RWPE1 (cell line): Measurements from ENCODE around the gene GP9.
A peak's percentile ranks its signal among the peaks of the same experiment; 100 is the strongest.

Source experiments
- CTCF ChIA-PET: fragments of 350-600 bp; sonication (Branson Sonifier 250); formaldehyde crosslinking; extraction: SDS; loops from one replicate; lab custom pipeline; 2021; lab: Yijun Ruan, JAX
- POLR2A ChIA-PET: fragments of 400-600 bp; formaldehyde crosslinking; extraction: SDS; loops from one replicate; lab custom pipeline; 2020; ENCODE audit warnings: antibody characterized with exemption; ENCODE audit not compliant: low non-redundant PET; lab: Yijun Ruan, JAX
- DNase-seq: peaks from one replicate; pipeline ENCODE4 v3.0.0; 2012; ENCODE audit warnings: low spot score
- H3K27ac ChIP-seq: fragments of 450-650 bp; 2 replicates; pipeline ENCODE4 v1.5.1; 2017
- TF ChIP-seq, protein P1 (sequence below): fragments of 450-650 bp; conservative IDR thresholded peaks from 2 replicates; pipeline ENCODE4 v1.5.1; 2017; ENCODE audit warnings: low read depth, mild to moderate bottlenecking

GP9 gene

DNA sequence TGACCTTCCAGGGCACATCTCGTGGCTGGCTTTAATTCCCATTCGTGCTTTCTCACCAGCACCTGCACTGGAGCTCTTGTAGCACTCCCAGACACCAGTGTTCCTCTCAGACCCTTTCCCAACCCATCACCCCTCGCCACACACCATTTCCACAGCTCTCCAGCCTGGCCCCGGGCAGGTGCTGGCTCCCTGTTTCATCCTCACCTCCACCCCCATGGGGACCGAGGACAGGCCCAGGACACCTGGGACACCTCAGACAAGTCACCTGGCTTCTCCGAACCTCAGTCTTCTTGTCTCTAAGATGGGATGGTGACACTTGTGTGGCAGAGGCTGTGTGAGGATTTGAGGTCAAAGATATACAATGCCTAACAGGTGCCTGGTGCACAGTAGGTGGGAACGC lies 27.4 kb upstream of the GP9 start:
- TF ChIP-seq, protein P1, sequence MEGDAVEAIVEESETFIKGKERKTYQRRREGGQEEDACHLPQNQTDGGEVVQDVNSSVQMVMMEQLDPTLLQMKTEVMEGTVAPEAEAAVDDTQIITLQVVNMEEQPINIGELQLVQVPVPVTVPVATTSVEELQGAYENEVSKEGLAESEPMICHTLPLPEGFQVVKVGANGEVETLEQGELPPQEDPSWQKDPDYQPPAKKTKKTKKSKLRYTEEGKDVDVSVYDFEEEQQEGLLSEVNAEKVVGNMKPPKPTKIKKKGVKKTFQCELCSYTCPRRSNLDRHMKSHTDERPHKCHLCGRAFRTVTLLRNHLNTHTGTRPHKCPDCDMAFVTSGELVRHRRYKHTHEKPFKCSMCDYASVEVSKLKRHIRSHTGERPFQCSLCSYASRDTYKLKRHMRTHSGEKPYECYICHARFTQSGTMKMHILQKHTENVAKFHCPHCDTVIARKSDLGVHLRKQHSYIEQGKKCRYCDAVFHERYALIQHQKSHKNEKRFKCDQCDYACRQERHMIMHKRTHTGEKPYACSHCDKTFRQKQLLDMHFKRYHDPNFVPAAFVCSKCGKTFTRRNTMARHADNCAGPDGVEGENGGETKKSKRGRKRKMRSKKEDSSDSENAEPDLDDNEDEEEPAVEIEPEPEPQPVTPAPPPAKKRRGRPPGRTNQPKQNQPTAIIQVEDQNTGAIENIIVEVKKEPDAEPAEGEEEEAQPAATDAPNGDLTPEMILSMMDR = no peak
- H3K27ac ChIP-seq = no peak overlapping the region
- POLR2A ChIA-PET = no interaction called here
- DNase-seq = no peak
- CTCF ChIA-PET = interaction anchor here (0.6 kb wide), 1 partner anchor 278 kb away, joined by 3 read pairs; no protein-coding TSS in a partner anchor

DNA sequence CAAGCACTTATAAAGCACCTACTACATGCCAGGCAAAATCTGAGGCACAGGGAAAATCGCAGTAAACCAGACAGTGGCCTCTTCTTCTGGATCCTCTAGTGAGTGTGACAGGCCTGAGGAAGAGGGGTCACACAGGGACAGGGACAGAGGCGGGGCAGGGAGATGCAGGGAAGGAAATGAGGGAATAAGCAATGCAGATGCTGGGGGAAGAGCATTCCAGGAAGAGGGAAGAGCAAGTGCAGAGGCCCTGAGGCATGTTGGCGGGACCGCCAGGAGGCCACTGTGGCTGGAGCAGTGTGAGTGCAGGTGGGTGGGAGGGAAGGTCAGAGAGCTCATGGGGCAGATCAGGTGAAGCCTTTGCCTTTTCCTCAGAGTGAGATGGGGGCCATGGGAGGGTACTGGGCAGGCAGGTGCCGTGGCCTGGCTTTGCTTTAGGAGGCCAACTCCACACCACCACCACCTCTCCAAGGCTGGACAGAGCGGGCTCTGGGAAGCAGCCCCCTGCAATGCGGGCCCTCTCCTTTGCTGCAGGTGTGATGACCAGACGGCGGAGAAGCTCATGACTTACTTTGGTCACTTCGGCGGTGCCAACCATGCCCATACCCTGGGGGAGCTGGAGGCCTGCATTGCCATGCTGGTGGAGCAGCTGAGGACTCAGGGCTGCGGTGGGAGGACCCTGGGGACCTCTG lies 26.8 kb upstream of the GP9 start:
- no peak overlapping the region for H3K27ac ChIP-seq
- POLR2A ChIA-PET = no interaction called here
- no peak for DNase-seq
- CTCF ChIA-PET = interaction anchor here (0.6 kb wide), 2 partner anchors 64 to 277 kb away, joined by 3 read pairs; no protein-coding TSS in a partner anchor
- TF ChIP-seq, protein P1 = no peak

DNA sequence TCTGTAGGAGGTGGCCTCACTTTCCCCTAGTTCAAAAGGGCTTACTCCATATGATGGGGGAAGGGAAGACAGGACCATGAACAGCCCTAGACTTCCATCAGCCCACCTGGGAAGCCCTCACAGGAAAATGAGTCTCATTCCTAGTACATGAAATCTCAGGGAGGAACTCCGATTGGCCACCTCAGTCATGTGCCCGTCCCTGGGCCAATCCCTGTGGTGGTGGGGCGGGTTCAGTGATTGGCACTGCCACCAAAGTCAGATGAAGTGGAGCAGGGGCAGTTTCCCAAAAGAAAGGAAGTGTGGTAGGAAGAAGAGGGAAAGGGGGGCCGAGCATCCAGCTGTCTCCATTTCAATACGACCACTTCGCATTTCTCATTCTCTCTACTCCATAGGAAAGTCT lies 25.9 kb upstream of the GP9 start:
- TF ChIP-seq, protein P1 = no peak
- POLR2A ChIA-PET = no interaction called here
- no peak overlapping the region for H3K27ac ChIP-seq
- DNase-seq = peak; percentile 28
- CTCF ChIA-PET = interaction anchor here (0.6 to 1.1 kb wide), 2 partner anchors 25 to 64 kb away, joined by 3 read pairs; no protein-coding TSS in a partner anchor

DNA sequence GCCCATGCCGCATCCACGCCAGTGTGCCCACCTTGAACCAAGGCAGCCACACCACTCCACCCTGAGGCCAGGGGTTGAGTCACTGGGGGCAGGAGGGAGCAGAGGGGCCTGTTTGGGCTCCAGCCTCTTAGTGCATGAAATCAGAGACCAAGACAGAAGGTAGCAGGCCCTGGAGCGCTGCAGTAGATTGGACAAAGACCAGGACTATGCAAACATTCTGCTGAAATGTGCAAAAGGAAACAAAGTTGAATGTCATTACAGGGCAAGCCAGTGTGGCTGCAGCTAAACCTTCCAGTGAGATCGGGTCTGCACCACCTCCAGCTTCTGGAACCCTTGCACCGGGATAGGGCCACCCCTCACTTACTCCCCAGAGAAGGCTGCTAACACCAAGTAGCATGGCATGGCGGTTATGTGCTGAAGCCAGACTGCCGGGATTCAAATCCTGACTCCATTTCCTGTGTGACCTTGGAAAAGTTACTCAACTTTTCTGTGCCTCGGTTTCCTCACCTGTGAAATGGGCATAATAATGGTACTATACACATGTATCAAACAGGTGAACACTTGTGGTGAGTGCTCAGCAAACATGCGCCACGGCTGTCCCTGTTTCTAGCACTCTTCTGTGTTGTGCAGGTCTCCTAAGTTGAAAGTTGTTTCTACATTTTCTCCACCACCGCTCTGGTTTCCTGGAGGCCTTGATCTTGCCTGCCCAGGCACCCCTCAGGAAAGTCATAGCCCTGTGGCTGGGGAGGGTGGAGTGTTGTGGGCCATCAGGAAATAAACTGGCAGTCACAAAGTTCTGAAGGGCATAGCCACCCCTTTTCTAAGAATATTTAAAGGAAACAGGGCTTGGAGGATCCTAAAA lies 25.0 kb upstream of the GP9 start:
- CTCF ChIA-PET = interaction anchor here (1.1 kb wide), 1 partner anchor 65 kb away, joined by 3 read pairs; no protein-coding TSS in a partner anchor
- POLR2A ChIA-PET = no interaction called here

DNA sequence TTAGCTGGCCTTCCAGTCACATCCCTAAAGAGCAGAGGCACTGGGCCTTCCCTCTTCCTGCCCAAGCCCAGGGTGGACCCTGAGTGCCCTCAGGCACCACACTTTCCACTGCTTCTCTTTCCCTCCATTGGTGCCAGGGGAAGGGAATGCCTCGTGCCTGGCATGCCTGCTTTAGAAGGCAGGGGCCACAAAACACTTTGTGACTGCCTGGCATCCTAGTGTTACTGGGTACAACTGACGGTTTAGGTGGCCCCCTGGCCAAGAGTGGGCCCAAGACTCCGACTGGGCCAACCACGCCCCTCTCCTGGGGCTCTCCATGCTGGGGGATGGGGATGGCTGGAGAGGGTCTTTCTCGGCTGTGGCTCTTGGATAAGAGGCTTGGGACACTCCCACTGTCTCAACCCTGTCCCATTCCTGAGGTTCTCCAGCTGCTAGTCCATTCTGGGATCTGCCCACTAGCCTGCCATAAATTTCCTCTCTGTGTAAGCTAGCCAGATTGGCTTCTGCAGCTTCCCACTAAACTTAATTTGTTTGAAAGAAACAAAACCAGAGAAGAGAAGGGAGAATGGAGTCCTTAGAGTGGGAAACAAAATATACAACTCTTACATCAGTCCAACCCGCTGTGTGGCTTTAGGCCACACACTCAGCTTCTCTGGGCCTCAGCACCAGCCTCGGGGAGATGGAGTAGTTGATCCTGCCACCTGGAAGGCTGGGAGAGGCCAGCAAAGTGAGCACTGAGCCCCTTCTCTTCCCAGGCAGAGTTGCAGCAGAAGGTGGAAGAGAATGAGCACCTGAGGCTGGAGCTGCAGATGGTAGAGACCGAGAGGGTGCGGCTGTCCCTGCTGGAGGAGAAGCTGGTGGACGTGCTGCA lies 24.1 kb upstream of the GP9 start:
- CTCF ChIA-PET = interaction anchor here (0.5 to 0.6 kb wide), 2 partner anchors 17 to 18 kb away, joined by 3 to 4 read pairs; no protein-coding TSS in a partner anchor
- TF ChIP-seq, protein P1 = no peak
- no peak overlapping the region for H3K27ac ChIP-seq
- DNase-seq = no peak
- POLR2A ChIA-PET = interaction anchor here (0.6 kb wide), 1 partner anchor 309 kb away, joined by 5 read pairs; no protein-coding TSS in a partner anchor

More for the DNA sequence above, 25.0 kb upstream of the GP9 start:
- H3K27ac ChIP-seq = no peak overlapping the region
- TF ChIP-seq, protein P1 = no peak
- no peak for DNase-seq
